22Rv1 (cell line): ENCODE measurements around the gene FILIP1L.

Source experiments
- CTCF ChIP-seq: fragments of 450-650 bp; IDR thresholded peaks from 2 replicates; pipeline ENCODE4 v1.5.1; 2017; ENCODE audit warnings: mild to moderate bottlenecking
- ZFX ChIP-seq: fragments of 450-650 bp; IDR thresholded peaks from 2 replicates; pipeline ENCODE4 v1.6.1; 2017; ENCODE audit warnings: antibody characterized with exemption, borderline replicate concordance

- TF ChIP-seq CTCF (no peak), ZFX (no peak)
Measured at GRCh38 chr3:100022506-100022905, 91.8 kb downstream of the FILIP1L start.
